SK-N-SH (cell line): Measurements from ENCODE around the gene SRGAP3. TPM values are rescaled to one million over a fixed set of nuclear protein-coding genes. Genes with fewer than 3 reads are reported as not detected.

Experiments used
- CTCF ChIA-PET: fragments of 300-600, 350-600 bp; formaldehyde crosslinking; extraction: SDS; loops from one replicate; lab custom pipeline; 2021; lab: Yijun Ruan, JAX
- POLR2A ChIA-PET: fragments of 350-600 bp; sonication (Branson Sonifier 250); formaldehyde crosslinking; extraction: SDS; loops from one replicate; lab custom pipeline; 2020; ENCODE audit warnings: antibody characterized with exemption, inconsistent platforms; lab: Yijun Ruan, JAX
- DNase-seq: peaks from one replicate; pipeline ENCODE4 v3.0.0; 2012
- H2AFZ ChIP-seq: fragments of 200-600 bp; sonication (generic); 2 replicates; pipeline ENCODE4 v1.8.1; 2016; ENCODE audit warnings: antibody characterized with exemption, mild to moderate bottlenecking, low read depth
- H3F3A ChIP-seq: fragments of 200-600 bp; sonication (generic); replicated peaks from 2 replicates; pipeline ENCODE3; 2016; ENCODE audit warnings: antibody characterized with exemption, mild to moderate bottlenecking; ENCODE audit not compliant: insufficient read depth
- H3K27ac ChIP-seq, 2 experiments: fragments of 200-500 bp in 1 of 2; fragments of 200-600 bp in 1 of 2; sonication (Bioruptor generic) in 1 of 2; sonication (generic), shearing (Covaris generic) in 1 of 2; 2 replicates each; pipeline versions ENCODE4 v1.5.1 to v1.6.1; 2014 to 2016; ENCODE audit warnings: low read depth in 2 of 2, inconsistent platforms in 1 of 2, low read length in 1 of 2, mild to moderate bottlenecking in 1 of 2, mixed read lengths in 1 of 2
- H3K27me3 ChIP-seq: fragments of 200-600 bp; sonication (generic), shearing (Covaris generic); 2 replicates; pipeline ENCODE4 v1.6.1; 2016; ENCODE audit warnings: mixed run types; ENCODE audit not compliant: insufficient read depth
- H3K36me3 ChIP-seq, 2 experiments: fragments of 200-500 bp in 1 of 2; fragments of 200-600 bp in 1 of 2; sonication (Bioruptor generic) in 1 of 2; sonication (generic) in 1 of 2; replicated peaks in 1 of 2; 2 replicates each; pipeline versions ENCODE3 to v1.5.1; 2014 to 2016; ENCODE audit warnings: low read length in 1 of 2, mild to moderate bottlenecking in 1 of 2; ENCODE audit not compliant: insufficient read depth in 2 of 2, control insufficient read depth in 1 of 2
- H3K4me1 ChIP-seq, 2 experiments: fragments of 200-500 bp in 1 of 2; fragments of 200-600 bp in 1 of 2; sonication (Bioruptor generic) in 1 of 2; sonication (generic), shearing (Covaris generic) in 1 of 2; 2 replicates each; pipeline versions ENCODE4 v1.5.1 to v1.6.1; 2014 to 2016; ENCODE audit warnings: low read depth in 1 of 2, low read length in 1 of 2, mixed run types in 1 of 2; ENCODE audit not compliant: insufficient read depth in 2 of 2, control insufficient read depth in 1 of 2
- H3K4me2 ChIP-seq: fragments of 200-600 bp; sonication (generic), shearing (Covaris generic); 2 replicates; pipeline ENCODE4 v1.6.1; 2017; ENCODE audit warnings: mixed run types
- H3K4me3 ChIP-seq, 2 experiments: fragments of 200-500 bp in 1 of 2; fragments of 200-600 bp in 1 of 2; sonication (Bioruptor generic) in 1 of 2; sonication (generic), shearing (Covaris generic) in 1 of 2; 2 replicates each; pipeline versions ENCODE4 v1.5.1 to v1.8.1; 2014 to 2016; ENCODE audit warnings: low read depth in 2 of 2, inconsistent platforms in 1 of 2, low read length in 1 of 2, mild to moderate bottlenecking in 1 of 2, mixed read lengths in 1 of 2, moderate library complexity in 1 of 2
- H3K79me2 ChIP-seq: fragments of 200-600 bp; sonication (generic); 2 replicates; pipeline ENCODE4 v1.8.1; 2017; ENCODE audit warnings: mild to moderate bottlenecking; ENCODE audit not compliant: insufficient read depth
- H3K9ac ChIP-seq: fragments of 200-600 bp; sonication (generic); 2 replicates; pipeline ENCODE4 v1.6.1; 2017; ENCODE audit warnings: mixed run types
- H3K9me2 ChIP-seq: fragments of 200-600 bp; sonication (generic); 2 replicates; pipeline ENCODE4 v1.6.1; 2017; ENCODE audit warnings: mixed run types
- H3K9me3 ChIP-seq: fragments of 200-600 bp; sonication (generic); 2 replicates; pipeline ENCODE4 v1.6.1; 2017; ENCODE audit warnings: mixed run types, mild to moderate bottlenecking, moderate library complexity
- H4K20me1 ChIP-seq: fragments of 200-600 bp; sonication (generic); 2 replicates; pipeline ENCODE4 v1.6.1; 2017; ENCODE audit warnings: mild to moderate bottlenecking, mixed run types; ENCODE audit not compliant: insufficient read depth
- ELF1 ChIP-seq: IDR thresholded peaks from 2 replicates; pipeline ENCODE4 v1.4.0; 2012
- EP300 ChIP-seq, 2 experiments: IDR thresholded peaks; 2 replicates each; pipeline versions ENCODE4 v1.4.0 to v1.6.1; 2012; ENCODE audit warnings: borderline replicate concordance in 1 of 2, low read depth in 1 of 2, low read length in 1 of 2
- FOSL2 ChIP-seq: IDR thresholded peaks from 2 replicates; pipeline ENCODE4 v1.4.0; 2012; ENCODE audit warnings: low read depth, mild to moderate bottlenecking, moderate library complexity, borderline replicate concordance
- FOXJ3 ChIP-seq: sonication (generic); formaldehyde crosslinking; IDR thresholded peaks from 2 replicates; pipeline ENCODE4 v1.5.1; 2020; ENCODE audit warnings: mild to moderate bottlenecking, missing genetic modification reagents
- MEF2A ChIP-seq: IDR thresholded peaks from 2 replicates; pipeline ENCODE4 v1.4.0; 2012; ENCODE audit warnings: low read depth, borderline replicate concordance
- MXI1 ChIP-seq: IDR thresholded peaks from 2 replicates; pipeline ENCODE4 v1.6.1; 2012; ENCODE audit warnings: mild to moderate bottlenecking, low read depth, low read length, improper control_type of control experiment
- RAD21 ChIP-seq: IDR thresholded peaks from 2 replicates; pipeline ENCODE4 v1.6.1; 2012; ENCODE audit warnings: mild to moderate bottlenecking, low read length
- RCOR1 ChIP-seq: fragments of 150-350 bp; IDR thresholded peaks from 2 replicates; pipeline ENCODE4 v1.6.1; 2017; ENCODE audit warnings: antibody characterized with exemption, low read length
- RFX5 ChIP-seq: IDR thresholded peaks from 2 replicates; pipeline ENCODE4 v1.6.1; 2012; ENCODE audit warnings: mild to moderate bottlenecking, improper control_type of control experiment, low read length
- SMC3 ChIP-seq: IDR thresholded peaks from 2 replicates; pipeline ENCODE4 v1.6.1; 2012; ENCODE audit warnings: low read depth, low read length, improper control_type of control experiment
- TAF1 ChIP-seq: IDR thresholded peaks from 2 replicates; pipeline ENCODE4 v1.6.1; 2012; ENCODE audit warnings: low read depth, mild to moderate bottlenecking, low read length, moderate library complexity, borderline replicate concordance
- TEAD4 ChIP-seq: IDR thresholded peaks from 2 replicates; pipeline ENCODE4 v1.4.0; 2012; ENCODE audit warnings: mild to moderate bottlenecking, borderline replicate concordance; ENCODE audit not compliant: insufficient read depth
- WGBS: methylation state at CpG from one replicate; pipeline ENCODE4 v1.1.6; 2017; ENCODE audit warnings: low lambda C conversion rate; 5-methylcytosine and 5-hydroxymethylcytosine counted together
- polyA plus RNA-seq, 3 experiments: library from polyadenylated mRNA; depleted of rRNA; stranded (reverse); fragments of >200 nt; gene quantifications; 2 replicates each; pipeline ENCODE4 v1.2.3, GENCODE V29; 2012
- TF ChIP-seq, protein P1 (sequence below): IDR thresholded peaks from 2 replicates; pipeline ENCODE4 v1.4.0; 2012; ENCODE audit warnings: low read depth, borderline replicate concordance
- TF ChIP-seq, protein P2 (sequence below): fragments of 150-350 bp; IDR thresholded peaks from 2 replicates; pipeline ENCODE4 v1.6.1; 2016; ENCODE audit warnings: mild to moderate bottlenecking, low read depth, low read length
- TF ChIP-seq, protein P3 (sequence below): IDR thresholded peaks from 2 replicates; pipeline ENCODE4; 2012
- TF ChIP-seq, protein P4 (sequence below): IDR thresholded peaks from 2 replicates; pipeline ENCODE4 v1.6.1; 2012; ENCODE audit warnings: mild to moderate bottlenecking, low read depth, low read length, moderate library complexity
- TF ChIP-seq, protein P5 (sequence below): IDR thresholded peaks from 2 replicates; pipeline ENCODE4 v1.4.0; 2012; ENCODE audit warnings: low read depth, borderline replicate concordance
- TF ChIP-seq, protein P6 (sequence below): IDR thresholded peaks from 2 replicates; pipeline ENCODE4 v1.4.0; 2012; ENCODE audit warnings: low read depth

SRGAP3 gene
- polyA plus RNA-seq, 1 of the 3 experiments (the other 2 are of a cell fraction) = 2.8 TPM

DNA sequence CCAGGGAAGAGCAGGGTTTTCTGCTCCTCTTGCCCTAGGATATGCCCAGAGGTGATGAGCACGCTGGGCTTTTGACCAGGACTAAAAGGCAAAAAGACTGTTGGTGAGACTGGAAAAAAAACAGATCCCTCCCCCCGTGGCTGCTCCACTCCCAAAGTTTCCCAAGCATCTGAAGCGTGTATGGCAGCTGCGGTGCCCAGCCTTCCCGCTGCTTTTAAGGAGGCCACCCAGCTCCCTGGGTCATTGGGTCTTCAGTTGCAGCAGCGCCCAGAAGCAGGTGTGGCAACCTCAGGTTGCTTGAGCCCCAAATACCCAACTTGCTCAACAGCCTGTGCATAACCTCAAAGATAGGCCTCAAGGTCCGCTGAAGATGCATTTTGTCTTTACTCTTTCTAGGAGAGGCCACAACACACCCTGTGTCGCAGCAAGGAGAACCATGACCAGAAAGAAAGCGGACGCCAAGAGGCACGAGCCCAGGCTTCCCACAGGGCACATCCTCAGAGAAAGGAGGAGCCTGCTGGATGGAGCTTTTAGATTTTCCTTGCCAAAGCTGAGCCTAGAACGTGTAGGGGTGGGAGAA lies 2.0 kb downstream of the SRGAP3 start (continued):
- TF ChIP-seq, protein P1, sequence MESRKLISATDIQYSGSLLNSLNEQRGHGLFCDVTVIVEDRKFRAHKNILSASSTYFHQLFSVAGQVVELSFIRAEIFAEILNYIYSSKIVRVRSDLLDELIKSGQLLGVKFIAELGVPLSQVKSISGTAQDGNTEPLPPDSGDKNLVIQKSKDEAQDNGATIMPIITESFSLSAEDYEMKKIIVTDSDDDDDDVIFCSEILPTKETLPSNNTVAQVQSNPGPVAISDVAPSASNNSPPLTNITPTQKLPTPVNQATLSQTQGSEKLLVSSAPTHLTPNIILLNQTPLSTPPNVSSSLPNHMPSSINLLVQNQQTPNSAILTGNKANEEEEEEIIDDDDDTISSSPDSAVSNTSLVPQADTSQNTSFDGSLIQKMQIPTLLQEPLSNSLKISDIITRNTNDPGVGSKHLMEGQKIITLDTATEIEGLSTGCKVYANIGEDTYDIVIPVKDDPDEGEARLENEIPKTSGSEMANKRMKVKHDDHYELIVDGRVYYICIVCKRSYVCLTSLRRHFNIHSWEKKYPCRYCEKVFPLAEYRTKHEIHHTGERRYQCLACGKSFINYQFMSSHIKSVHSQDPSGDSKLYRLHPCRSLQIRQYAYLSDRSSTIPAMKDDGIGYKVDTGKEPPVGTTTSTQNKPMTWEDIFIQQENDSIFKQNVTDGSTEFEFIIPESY = no peak
- TF ChIP-seq RFX5 = no peak
- TF ChIP-seq RAD21 = no peak
- TF ChIP-seq SMC3 = no peak
- TF ChIP-seq RCOR1 = no peak

DNA sequence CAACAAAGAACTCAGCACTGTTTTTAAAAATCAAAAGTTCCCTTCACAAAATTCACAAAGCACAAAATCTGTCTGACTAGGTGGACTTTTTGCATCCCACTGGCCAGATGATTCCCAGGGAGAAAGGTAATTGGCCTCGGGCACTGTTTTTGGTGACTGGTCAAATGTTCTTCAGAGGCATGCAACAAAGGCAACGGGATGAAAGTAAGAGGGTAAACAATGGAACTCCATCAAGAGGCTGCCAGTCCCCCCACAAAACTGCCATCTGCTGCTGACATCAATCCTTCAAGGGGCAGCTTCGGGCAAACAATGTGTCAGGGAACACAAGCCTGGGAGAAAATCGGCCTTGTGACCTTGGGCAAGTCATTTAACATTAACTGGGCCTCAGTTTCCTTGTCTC lies 3.3 kb downstream of the SRGAP3 start:
- H3K9ac ChIP-seq = no peak overlapping the region
- H3K27ac ChIP-seq = no peak overlapping the region
- H3F3A ChIP-seq = no peaks in the 10 kb centered on the region
- H3K9me3 ChIP-seq = no peaks in the 10 kb centered on the region
- no peaks in the 10 kb centered on the region for H3K9me2 ChIP-seq
- H3K27me3 ChIP-seq = no peaks in the 10 kb centered on the region
- POLR2A ChIA-PET = no interaction called here
- H4K20me1 ChIP-seq = no peaks in the 10 kb centered on the region
- H3K79me2 ChIP-seq = no peaks in the 10 kb centered on the region
- TF ChIP-seq TEAD4 (no peak), RCOR1 (no peak), SMC3 (no peak), FOSL2 (no peak), RFX5 (no peak), MXI1 (no peak), FOXJ3 (CRISPR knock-in tag) (no peak), RAD21 (no peak), TAF1 (no peak), EP300 (IDR thresholded peaks at IDR 0.05; ENCODE audit: borderline replicate concordance in 1 of 2, low read depth in 1 of 2, low read length in 1 of 2) (no peak), ELF1 (no peak), MEF2A (no peak)
- TF ChIP-seq, protein P2, sequence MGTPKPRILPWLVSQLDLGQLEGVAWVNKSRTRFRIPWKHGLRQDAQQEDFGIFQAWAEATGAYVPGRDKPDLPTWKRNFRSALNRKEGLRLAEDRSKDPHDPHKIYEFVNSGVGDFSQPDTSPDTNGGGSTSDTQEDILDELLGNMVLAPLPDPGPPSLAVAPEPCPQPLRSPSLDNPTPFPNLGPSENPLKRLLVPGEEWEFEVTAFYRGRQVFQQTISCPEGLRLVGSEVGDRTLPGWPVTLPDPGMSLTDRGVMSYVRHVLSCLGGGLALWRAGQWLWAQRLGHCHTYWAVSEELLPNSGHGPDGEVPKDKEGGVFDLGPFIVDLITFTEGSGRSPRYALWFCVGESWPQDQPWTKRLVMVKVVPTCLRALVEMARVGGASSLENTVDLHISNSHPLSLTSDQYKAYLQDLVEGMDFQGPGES = no peak
- TF ChIP-seq, protein P3, sequence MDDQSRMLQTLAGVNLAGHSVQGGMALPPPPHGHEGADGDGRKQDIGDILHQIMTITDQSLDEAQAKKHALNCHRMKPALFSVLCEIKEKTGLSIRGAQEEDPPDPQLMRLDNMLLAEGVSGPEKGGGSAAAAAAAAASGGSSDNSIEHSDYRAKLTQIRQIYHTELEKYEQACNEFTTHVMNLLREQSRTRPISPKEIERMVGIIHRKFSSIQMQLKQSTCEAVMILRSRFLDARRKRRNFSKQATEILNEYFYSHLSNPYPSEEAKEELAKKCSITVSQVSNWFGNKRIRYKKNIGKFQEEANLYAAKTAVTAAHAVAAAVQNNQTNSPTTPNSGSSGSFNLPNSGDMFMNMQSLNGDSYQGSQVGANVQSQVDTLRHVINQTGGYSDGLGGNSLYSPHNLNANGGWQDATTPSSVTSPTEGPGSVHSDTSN = no peak
- TF ChIP-seq, protein P4, sequence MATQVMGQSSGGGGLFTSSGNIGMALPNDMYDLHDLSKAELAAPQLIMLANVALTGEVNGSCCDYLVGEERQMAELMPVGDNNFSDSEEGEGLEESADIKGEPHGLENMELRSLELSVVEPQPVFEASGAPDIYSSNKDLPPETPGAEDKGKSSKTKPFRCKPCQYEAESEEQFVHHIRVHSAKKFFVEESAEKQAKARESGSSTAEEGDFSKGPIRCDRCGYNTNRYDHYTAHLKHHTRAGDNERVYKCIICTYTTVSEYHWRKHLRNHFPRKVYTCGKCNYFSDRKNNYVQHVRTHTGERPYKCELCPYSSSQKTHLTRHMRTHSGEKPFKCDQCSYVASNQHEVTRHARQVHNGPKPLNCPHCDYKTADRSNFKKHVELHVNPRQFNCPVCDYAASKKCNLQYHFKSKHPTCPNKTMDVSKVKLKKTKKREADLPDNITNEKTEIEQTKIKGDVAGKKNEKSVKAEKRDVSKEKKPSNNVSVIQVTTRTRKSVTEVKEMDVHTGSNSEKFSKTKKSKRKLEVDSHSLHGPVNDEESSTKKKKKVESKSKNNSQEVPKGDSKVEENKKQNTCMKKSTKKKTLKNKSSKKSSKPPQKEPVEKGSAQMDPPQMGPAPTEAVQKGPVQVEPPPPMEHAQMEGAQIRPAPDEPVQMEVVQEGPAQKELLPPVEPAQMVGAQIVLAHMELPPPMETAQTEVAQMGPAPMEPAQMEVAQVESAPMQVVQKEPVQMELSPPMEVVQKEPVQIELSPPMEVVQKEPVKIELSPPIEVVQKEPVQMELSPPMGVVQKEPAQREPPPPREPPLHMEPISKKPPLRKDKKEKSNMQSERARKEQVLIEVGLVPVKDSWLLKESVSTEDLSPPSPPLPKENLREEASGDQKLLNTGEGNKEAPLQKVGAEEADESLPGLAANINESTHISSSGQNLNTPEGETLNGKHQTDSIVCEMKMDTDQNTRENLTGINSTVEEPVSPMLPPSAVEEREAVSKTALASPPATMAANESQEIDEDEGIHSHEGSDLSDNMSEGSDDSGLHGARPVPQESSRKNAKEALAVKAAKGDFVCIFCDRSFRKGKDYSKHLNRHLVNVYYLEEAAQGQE = no peak
- TF ChIP-seq, protein P5, sequence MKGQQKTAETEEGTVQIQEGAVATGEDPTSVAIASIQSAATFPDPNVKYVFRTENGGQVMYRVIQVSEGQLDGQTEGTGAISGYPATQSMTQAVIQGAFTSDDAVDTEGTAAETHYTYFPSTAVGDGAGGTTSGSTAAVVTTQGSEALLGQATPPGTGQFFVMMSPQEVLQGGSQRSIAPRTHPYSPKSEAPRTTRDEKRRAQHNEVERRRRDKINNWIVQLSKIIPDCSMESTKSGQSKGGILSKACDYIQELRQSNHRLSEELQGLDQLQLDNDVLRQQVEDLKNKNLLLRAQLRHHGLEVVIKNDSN = no peak
- TF ChIP-seq, protein P6, sequence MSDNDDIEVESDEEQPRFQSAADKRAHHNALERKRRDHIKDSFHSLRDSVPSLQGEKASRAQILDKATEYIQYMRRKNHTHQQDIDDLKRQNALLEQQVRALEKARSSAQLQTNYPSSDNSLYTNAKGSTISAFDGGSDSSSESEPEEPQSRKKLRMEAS = no peak
- no peaks in the 10 kb centered on the region for H3K36me3 ChIP-seq
- H2AFZ ChIP-seq = no peak overlapping the region
- peaks cover 0 to 38% of the 10 kb centered on the region in 2 experiments; a peak in 2 of 4 replicates for H3K4me1 ChIP-seq
- H3K4me2 ChIP-seq = no peak overlapping the region
- CTCF ChIA-PET = interaction anchor here (1.0 to 1.2 kb wide), 2 partner anchors 13 to 258 kb away, joined by 3 to 5 read pairs; no protein-coding TSS in a partner anchor
- DNase-seq = no peak
- 77% methylated on average over 4 of the region's 4 CpGs for WGBS
- no peak overlapping the region for H3K4me3 ChIP-seq
